GM23338 (cell line): Measurements from ENCODE around the gene GBF1. TPM values are rescaled to one million over a fixed set of nuclear protein-coding genes. Genes with fewer than 3 reads are reported as not detected.

Experiments used
- CTCF ChIP-seq, 2 experiments: fragments of 200-600 bp in 1 of 2; sonication (generic) in 1 of 2; conservative IDR thresholded peaks; 2 replicates each; pipeline versions ENCODE4 v1.5.1 to v1.6.1; 2016 to 2017; ENCODE audit warnings: antibody characterized with exemption in 2 of 2, low read depth in 2 of 2, mild to moderate bottlenecking in 2 of 2, moderate library complexity in 1 of 2
- ETS1 ChIP-seq: IDR thresholded peaks from 2 replicates; pipeline ENCODE4 v1.6.1; 2016; ENCODE audit warnings: antibody characterized with exemption
- EZH2 ChIP-seq: fragments of 200-600 bp; sonication (generic); IDR thresholded peaks from one replicate; pipeline ENCODE4 v1.8.0; 2017; ENCODE audit warnings: antibody characterized with exemption, mild to moderate bottlenecking, low read depth; ENCODE audit not compliant: unreplicated experiment
- JUNB ChIP-seq: IDR thresholded peaks from one replicate; pipeline ENCODE4 v1.6.1; 2016; ENCODE audit warnings: antibody characterized with exemption; ENCODE audit not compliant: unreplicated experiment
- NANOG ChIP-seq: IDR thresholded peaks from 2 replicates; pipeline ENCODE4 v1.6.1; 2016; ENCODE audit warnings: antibody characterized with exemption, borderline replicate concordance
- POLR2AphosphoS5 ChIP-seq: IDR thresholded peaks from 2 replicates; pipeline ENCODE4 v1.6.1; 2016; ENCODE audit warnings: antibody characterized with exemption, low read depth
- ZNF114 ChIP-seq: fragments of 250-450 bp; sonication (Bioruptor Pico); IDR thresholded peaks from 2 replicates; pipeline ENCODE4 v1.5.0; 2020; ENCODE audit warnings: mild to moderate bottlenecking, moderate library complexity
- ZNF331 ChIP-seq: fragments of 250-450 bp; sonication (Bioruptor Pico); IDR thresholded peaks from 2 replicates; pipeline ENCODE4 v1.5.0; 2020; ENCODE audit warnings: low read depth, mild to moderate bottlenecking, moderate library complexity
- ZNF462 ChIP-seq: fragments of 250-450 bp; sonication (Bioruptor Pico); IDR thresholded peaks from 2 replicates; pipeline ENCODE4 v1.5.0; 2020; ENCODE audit warnings: mild to moderate bottlenecking, moderate library complexity
- polyA plus RNA-seq: library from polyadenylated mRNA; unstranded; fragments of >200 nt; fragmentation: Nextera tagmentation; extraction: Ambion mirVana; gene quantifications from 2 replicates; pipeline ENCODE4 v1.2.1, GENCODE V29; 2016
- total RNA-seq: library from RNA; depleted of rRNA; stranded (reverse); fragments of >200 nt; shearing (Covaris generic); gene quantifications from 2 replicates; pipeline ENCODE4 v1.2.3, GENCODE V29; 2014

The GBF1 gene
- total and polyA plus RNA-seq, 2 experiments from 2014 or later: 6.5 to 27.2 TPM

GRCh38 chr10:102291221-102291905 lies 46.0 kb downstream of the GBF1 start (continued):
- TF ChIP-seq ZNF462 (CRISPR knock-in tag) (no peak), CTCF (conservative IDR thresholded peaks at IDR 0.05; ENCODE audit: low read depth in 2 of 2) (no peak), EZH2 (no peak), NANOG (no peak), ZNF114 (CRISPR knock-in tag) (no peak), POLR2AphosphoS5 (no peak), JUNB (no peak), ETS1 (no peak), ZNF331 (CRISPR knock-in tag) (no peak)
